H1 (cell line): Measurements from ENCODE around the gene PPIP5K1. TPM values are rescaled to one million over a fixed set of nuclear protein-coding genes. Genes with fewer than 3 reads are reported as not detected.

Experiments
- CTCF ChIA-PET: fragments of 300-600 bp; sonication (Branson Sonifier 250); formaldehyde crosslinking; loops from one replicate; lab custom pipeline; 2021; ENCODE audit not compliant: partially characterized antibody; lab: Charles Lee
- POLR2A ChIA-PET: fragments of 300-600 bp; sonication (Branson Sonifier 250); formaldehyde crosslinking; loops from one replicate; lab custom pipeline; 2021; ENCODE audit warnings: inconsistent platforms; ENCODE audit not compliant: partially characterized antibody; lab: Charles Lee
- DNase-seq, 2 experiments: peaks; one replicate each; pipeline versions ENCODE4 v3.0.0 to v3.0.0-alpha.2; 2010 to 2022; ENCODE audit warnings: low spot score in 2 of 2, low read depth in 1 of 2, mixed read lengths in 1 of 2
- FAIRE-seq: peaks from 2 replicates; lab custom pipeline; 2011; peaks lifted over from hg19 to GRCh38; lab: Jason Lieb, UNC
- H2AFZ ChIP-seq: 2 replicates; pipeline ENCODE4 v1.8.1; 2012; ENCODE audit warnings: low read length, inconsistent platforms
- H2AK5ac ChIP-seq: 2 replicates; pipeline ENCODE4 v1.6.1; 2013; ENCODE audit warnings: low read depth, low read length
- H2BK120ac ChIP-seq: replicated peaks from 2 replicates; pipeline ENCODE3; 2013; ENCODE audit warnings: low read depth, low read length, inconsistent platforms
- H2BK12ac ChIP-seq: 2 replicates; pipeline ENCODE4 v1.6.1; 2013; ENCODE audit warnings: low read depth, low read length
- H2BK15ac ChIP-seq: 2 replicates; pipeline ENCODE4 v1.6.1; 2013; ENCODE audit warnings: low read length
- H2BK20ac ChIP-seq: 2 replicates; pipeline ENCODE4 v1.6.1; 2013; ENCODE audit warnings: low read length
- H2BK5ac ChIP-seq: 2 replicates; pipeline ENCODE4 v1.6.1; 2013; ENCODE audit warnings: low read depth, low read length
- H3K14ac ChIP-seq: 2 replicates; pipeline ENCODE4 v1.6.1; 2013; ENCODE audit warnings: inconsistent platforms; ENCODE audit not compliant: insufficient read length
- H3K18ac ChIP-seq: 2 replicates; pipeline ENCODE4 v1.6.1; 2013; ENCODE audit warnings: low read length; ENCODE audit errors: extremely low read depth
- H3K23ac ChIP-seq: 2 replicates; pipeline ENCODE4 v1.6.1; 2013; ENCODE audit warnings: inconsistent platforms; ENCODE audit not compliant: insufficient read length
- H3K23me2 ChIP-seq: 2 replicates; pipeline ENCODE4 v1.6.1; 2013; ENCODE audit warnings: low read depth, low read length
- H3K27ac ChIP-seq: 2 replicates; pipeline ENCODE4 v1.6.1; 2011; ENCODE audit warnings: low read depth, low read length, inconsistent platforms
- H3K27me3 ChIP-seq, 4 experiments: replicated peaks in 1 of 4; 1 replicate in 1 of 4; 2 replicates in 3 of 4; pipeline versions ENCODE4 v1.6.1 to v1.8.1; 2011 to 2013; ENCODE audit warnings: low read length in 3 of 4, mild to moderate bottlenecking in 3 of 4, inconsistent platforms in 2 of 4, mixed read lengths in 2 of 4, moderate library complexity in 1 of 4; ENCODE audit not compliant: control insufficient read depth in 3 of 4, insufficient read depth in 3 of 4; ENCODE audit errors: extremely low read depth in 1 of 4
- H3K36me3 ChIP-seq, 4 experiments: 2 replicates each; pipeline versions ENCODE4 v1.6.1 to v1.8.1; 2011 to 2013; ENCODE audit warnings: mild to moderate bottlenecking in 4 of 4, low read length in 3 of 4, moderate library complexity in 2 of 4, control low read depth in 1 of 4, inconsistent platforms in 1 of 4; ENCODE audit not compliant: insufficient read depth in 4 of 4, control insufficient read depth in 2 of 4
- H3K4ac ChIP-seq: replicated peaks from 2 replicates; pipeline ENCODE3; 2013; ENCODE audit warnings: low read length, low read depth, mixed read lengths, inconsistent platforms; ENCODE audit not compliant: insufficient read length
- H3K4me1 ChIP-seq, 4 experiments: replicated peaks in 1 of 4; 1 replicate in 1 of 4; 2 replicates in 3 of 4; pipeline versions ENCODE4 v1.6.1 to v1.8.1; 2011 to 2013; ENCODE audit warnings: low read length in 3 of 4, inconsistent platforms in 2 of 4, mixed read lengths in 1 of 4; ENCODE audit not compliant: insufficient read depth in 4 of 4, control insufficient read depth in 3 of 4
- H3K4me2 ChIP-seq, 2 experiments: 2 replicates each; pipeline versions ENCODE4 v1.6.1 to v1.8.1; 2011 to 2013; ENCODE audit warnings: low read depth in 2 of 2, low read length in 2 of 2, control low read depth in 1 of 2, inconsistent platforms in 1 of 2, mild to moderate bottlenecking in 1 of 2; ENCODE audit not compliant: insufficient read depth in 1 of 2
- H3K4me3 ChIP-seq, 4 experiments: fragments of 200-600, 300-600 bp in 1 of 4; sonication (generic), shearing (Covaris generic), sonication (Bioruptor Twin) in 1 of 4; 2 replicates each; pipeline versions ENCODE4 v1.5.1 to v1.8.1; 2011 to 2016; ENCODE audit warnings: low read length in 4 of 4, low read depth in 3 of 4, control low read depth in 2 of 4, inconsistent platforms in 2 of 4, mild to moderate bottlenecking in 2 of 4, mixed read lengths in 1 of 4, moderate library complexity in 1 of 4; ENCODE audit not compliant: insufficient read depth in 2 of 4; ENCODE audit errors: extremely low read depth in 1 of 4
- H3K56ac ChIP-seq: replicated peaks from 2 replicates; pipeline ENCODE3; 2013; ENCODE audit warnings: low read depth, mild to moderate bottlenecking, mixed read lengths, low read length, inconsistent platforms; ENCODE audit not compliant: insufficient read length
- H3K79me1 ChIP-seq: 2 replicates; pipeline ENCODE4 v1.6.1; 2013; ENCODE audit warnings: low read depth, low read length, control low read depth
- H3K79me2 ChIP-seq, 2 experiments: 2 replicates each; pipeline versions ENCODE4 v1.6.1 to v1.8.1; 2012 to 2013; ENCODE audit warnings: low read length in 2 of 2, mild to moderate bottlenecking in 2 of 2, inconsistent platforms in 1 of 2; ENCODE audit not compliant: insufficient read depth in 2 of 2, control insufficient read depth in 1 of 2
- H3K9ac ChIP-seq, 4 experiments: replicated peaks in 1 of 4; 1 replicate in 1 of 4; 2 replicates in 3 of 4; pipeline versions ENCODE4 v1.6.1 to v1.8.1; 2011 to 2013; ENCODE audit warnings: low read depth in 3 of 4, low read length in 3 of 4, control low read depth in 2 of 4, mild to moderate bottlenecking in 2 of 4, moderate library complexity in 2 of 4, inconsistent platforms in 1 of 4; ENCODE audit errors: extremely low read depth in 1 of 4
- H3K9me3 ChIP-seq, 2 experiments: 2 replicates each; pipeline versions ENCODE4 v1.6.1 to v1.8.1; 2012 to 2013; ENCODE audit warnings: mild to moderate bottlenecking in 2 of 2, moderate library complexity in 2 of 2, control low read depth in 1 of 2, inconsistent platforms in 1 of 2, low read depth in 1 of 2, low read length in 1 of 2, mixed read lengths in 1 of 2; ENCODE audit not compliant: insufficient read depth in 2 of 2
- H4K20me1 ChIP-seq, 2 experiments: replicated peaks in 1 of 2; 2 replicates each; pipeline versions ENCODE3 to v1.8.1; 2011 to 2013; ENCODE audit warnings: inconsistent platforms in 2 of 2, low read length in 2 of 2, mild to moderate bottlenecking in 1 of 2; ENCODE audit not compliant: insufficient read depth in 2 of 2, control insufficient read depth in 1 of 2
- H4K5ac ChIP-seq: 2 replicates; pipeline ENCODE4 v1.6.1; 2013; ENCODE audit warnings: low read length, low read depth, mixed read lengths, inconsistent platforms; ENCODE audit not compliant: insufficient read length
- H4K8ac ChIP-seq: 2 replicates; pipeline ENCODE4 v1.8.0; 2013; ENCODE audit warnings: mild to moderate bottlenecking, moderate library complexity, low read length, inconsistent platforms; ENCODE audit not compliant: insufficient read depth; ENCODE audit errors: extremely low read depth
- H4K91ac ChIP-seq: replicated peaks from 2 replicates; pipeline ENCODE3; 2013; ENCODE audit warnings: low read length, mixed read lengths, inconsistent platforms; ENCODE audit not compliant: insufficient read length
- CTBP2 ChIP-seq: IDR thresholded peaks from 2 replicates; pipeline ENCODE4 v1.7.0; 2011; ENCODE audit warnings: borderline replicate concordance, mild to moderate bottlenecking, moderate library complexity, mixed read lengths, low read length; ENCODE audit not compliant: insufficient read depth, insufficient read length
- POU5F1 ChIP-seq: IDR thresholded peaks from 2 replicates; pipeline ENCODE4 v1.6.1; 2011; ENCODE audit warnings: low read depth, mild to moderate bottlenecking, low read length, moderate library complexity
- SAP30 ChIP-seq: fragments of 300-600 bp; sonication (generic); IDR thresholded peaks from 2 replicates; pipeline ENCODE4 v1.7.1; 2012; ENCODE audit warnings: low read length, moderate library complexity, mild to moderate bottlenecking, inconsistent platforms; ENCODE audit not compliant: insufficient read depth, insufficient replicate concordance
- WGBS, 2 experiments: shearing (Covaris generic) in 1 of 2; methylation state at CpG; one replicate each; pipeline versions ENCODE4 v1.1.6 to v1.1.7; 2013 to 2015; ENCODE audit warnings: low lambda C conversion rate in 2 of 2, mixed read lengths in 2 of 2, inconsistent platforms in 1 of 2, low coverage in 1 of 2, missing lambda C conversion rate in 1 of 2; ENCODE audit not compliant: insufficient replicate concordance in 2 of 2, insufficient coverage in 1 of 2, insufficient read length in 1 of 2; ENCODE audit errors: extremely low coverage in 1 of 2, missing lambda C conversion rate in 1 of 2; 5-methylcytosine and 5-hydroxymethylcytosine counted together
- polyA plus RNA-seq, 7 experiments: library from polyadenylated mRNA; depleted of rRNA in 3 of 7; stranded (reverse) in 5 of 7; unstranded in 2 of 7; fragments of >200 nt in 5 of 7; fragments of 200-250 nt in 2 of 7; gene quantifications; 1 replicate in 5 of 7; 2 replicates in 1 of 7; 4 replicates in 1 of 7; pipeline versions ENCODE4 v1.2.1 to v1.2.3, GENCODE V29; 2011 to 2013; ENCODE audit warnings: missing spikeins in 2 of 7, mixed read lengths in 2 of 7
- total RNA-seq: library from RNA; stranded (reverse); fragmentation: NEBNext Ultra II Directional; extraction: Animal tissue kit (Norgen Biotek cat#: 25700); gene quantifications from 2 replicates; pipeline ENCODE4 v1.2.1, GENCODE V29; 2021

The PPIP5K1 gene
- total and polyA plus RNA-seq, 2 of the 8 experiments (the other 6 are each of a cell fraction or from before 2014, with no cell fraction given) = 18.8 to 22.7 TPM

GRCh38 chr15:43529587-43530345 lies 60.2 kb downstream of the PPIP5K1 start:
- H3K18ac ChIP-seq = no peak overlapping the region
- H3K56ac ChIP-seq = no peak overlapping the region
- H3K4me2 ChIP-seq = no peak overlapping the region
- H3K14ac ChIP-seq = no peak overlapping the region
- no peak overlapping the region for H2BK120ac ChIP-seq
- H4K20me1 ChIP-seq = no peaks in the 10 kb centered on the region
- H2BK15ac ChIP-seq = no peak overlapping the region
- peak overlapping the region; percentile 75; the same call in 1 of the 2 replicates for H2AK5ac ChIP-seq
- H2AFZ ChIP-seq = no peak overlapping the region
- no peaks in the 10 kb centered on the region for H3K79me2 ChIP-seq
- H3K36me3 ChIP-seq = no peaks in the 10 kb centered on the region
- no peaks in the 10 kb centered on the region; a peak in 1 of 7 replicates for H3K27me3 ChIP-seq
- DNase-seq = no peak
- H2BK5ac ChIP-seq = no peak overlapping the region
- H3K4me3 ChIP-seq = no peak overlapping the region
- H3K23me2 ChIP-seq = no peaks in the 10 kb centered on the region; the same call in 1 of the 2 replicates
- 94% methylated on average over 12 of the region's 12 CpGs; no CpG with 5 or more reads in 1 of the 2 experiments for whole genome bisulfite sequencing, 2 experiments
- no peak overlapping the region for H3K23ac ChIP-seq
- no peak for FAIRE-seq
- ChIA-PET POLR2A (interaction anchor here (2.8 to 3.1 kb wide), 2 partner anchors 15 to 19 kb away, joined by 8 to 14 read pairs; no protein-coding TSS in a partner anchor), CTCF (interaction anchor here (2.2 to 4.5 kb wide), 3 partner anchors 12 to 16 kb away, joined by 5 to 24 read pairs (median 10); partner anchors contain the start of gene MAP1A)
- H4K5ac ChIP-seq = no peak overlapping the region
- no peak overlapping the region for H3K27ac ChIP-seq
- H3K4me1 ChIP-seq = peaks cover 0 to 12% (median 2%) of the 10 kb centered on the region in 4 experiments; a peak in 4 of 7 replicates
- H4K8ac ChIP-seq = no peak overlapping the region; the same call in 1 of the 2 replicates
- no peaks in the 10 kb centered on the region for H3K9me3 ChIP-seq
- no peaks in the 10 kb centered on the region for H3K79me1 ChIP-seq
- H3K4ac ChIP-seq = no peak overlapping the region
- no peak overlapping the region for H4K91ac ChIP-seq
- no peak overlapping the region for H2BK12ac ChIP-seq
- TF ChIP-seq POU5F1 = no peak
- no peak for TF ChIP-seq SAP30
- no peak for TF ChIP-seq CTBP2
- no peak overlapping the region for H3K9ac ChIP-seq
- no peak overlapping the region; the same call in 1 of the 2 replicates for H2BK20ac ChIP-seq
